Endodermal cell (in vitro differentiated cells): ENCODE measurements around the gene RHOT1. TPM values are rescaled to one million over a fixed set of nuclear protein-coding genes. Genes with fewer than 3 reads are reported as not detected.

ENCODE experiments used
- DNase-seq: peaks from one replicate; pipeline ENCODE4 v3.0.0-alpha.2; 2017
- H3K27ac ChIP-seq: 2 replicates; pipeline ENCODE4 v1.5.1; 2013; ENCODE audit warnings: mild to moderate bottlenecking, low read depth, low read length, moderate library complexity
- H3K27me3 ChIP-seq: 2 replicates; pipeline ENCODE4 v1.6.1; 2013; ENCODE audit warnings: mild to moderate bottlenecking, low read length, moderate library complexity; ENCODE audit not compliant: insufficient read depth, control insufficient read depth, poor library complexity, severe bottlenecking
- H3K36me3 ChIP-seq: 2 replicates; pipeline ENCODE4 v1.7.0; 2013; ENCODE audit warnings: mild to moderate bottlenecking, low read length, moderate library complexity; ENCODE audit not compliant: control insufficient read depth, insufficient read depth
- H3K4me1 ChIP-seq: one replicate; pipeline ENCODE4 v1.7.0; 2013; ENCODE audit warnings: low read length; ENCODE audit not compliant: control insufficient read depth, insufficient read depth
- H3K4me3 ChIP-seq: 2 replicates; pipeline ENCODE4 v1.5.1; 2013; ENCODE audit warnings: mild to moderate bottlenecking, low read length, moderate library complexity
- H3K9ac ChIP-seq: 2 replicates; pipeline ENCODE4 v1.6.1; 2013; ENCODE audit warnings: mild to moderate bottlenecking, low read length, moderate library complexity; ENCODE audit not compliant: poor library complexity, severe bottlenecking; ENCODE audit errors: extremely low read depth
- H3K9me3 ChIP-seq: 2 replicates; pipeline ENCODE4 v1.6.1; 2013; ENCODE audit warnings: mild to moderate bottlenecking, low read length, moderate library complexity; ENCODE audit not compliant: control insufficient read depth
- H3K27ac Mint-ChIP-seq: 2 replicates; pipeline ENCODE4 v1.8.0; 2020; ENCODE audit warnings: mixed read lengths
- H3K27me3 Mint-ChIP-seq: 2 replicates; pipeline ENCODE4 v1.8.0; 2021; ENCODE audit warnings: mild to moderate bottlenecking, mixed read lengths; ENCODE audit not compliant: insufficient read depth
- H3K36me3 Mint-ChIP-seq: 2 replicates; pipeline ENCODE4 v1.8.0; 2020; ENCODE audit warnings: low read depth, mixed read lengths
- H3K4me1 Mint-ChIP-seq: 2 replicates; pipeline ENCODE4 v1.8.0; 2020; ENCODE audit warnings: mixed read lengths
- H3K4me3 Mint-ChIP-seq: 2 replicates; pipeline ENCODE4 v1.8.0; 2020; ENCODE audit warnings: mild to moderate bottlenecking, moderate library complexity, mixed read lengths
- H3K9me3 Mint-ChIP-seq: 2 replicates; pipeline ENCODE4 v1.8.0; 2020; ENCODE audit warnings: mild to moderate bottlenecking, mixed read lengths
- WGBS, 2 experiments: methylation state at CpG; one replicate each; pipeline versions ENCODE4 v1.1.5 to v1.1.7; 2013; ENCODE audit warnings: missing lambda C conversion rate in 2 of 2, mixed read lengths in 1 of 2; ENCODE audit not compliant: insufficient coverage in 1 of 2, insufficient read length in 1 of 2; 5-methylcytosine and 5-hydroxymethylcytosine counted together
- total RNA-seq, 2 donors: library from RNA; stranded (reverse); fragmentation: NEBNext Ultra II Directional in 1 of 2; extraction: Animal tissue kit (Norgen Biotek cat#: 25700) in 1 of 2; gene quantifications; 2 replicates in 1 of 2; 3 replicates in 1 of 2; pipeline ENCODE4 v1.2.1, GENCODE V29; 2021
- TF ChIP-seq, protein P1 (sequence below): fragments of 200-600 bp; sonication (generic); conservative IDR thresholded peaks from 2 replicates; pipeline ENCODE4 v1.5.0; 2021; ENCODE audit warnings: antibody characterized with exemption, mild to moderate bottlenecking

The RHOT1 gene
- total RNA-seq, 2 donors from 2014 or later, result 30.0 to 35.7 TPM

DNA sequence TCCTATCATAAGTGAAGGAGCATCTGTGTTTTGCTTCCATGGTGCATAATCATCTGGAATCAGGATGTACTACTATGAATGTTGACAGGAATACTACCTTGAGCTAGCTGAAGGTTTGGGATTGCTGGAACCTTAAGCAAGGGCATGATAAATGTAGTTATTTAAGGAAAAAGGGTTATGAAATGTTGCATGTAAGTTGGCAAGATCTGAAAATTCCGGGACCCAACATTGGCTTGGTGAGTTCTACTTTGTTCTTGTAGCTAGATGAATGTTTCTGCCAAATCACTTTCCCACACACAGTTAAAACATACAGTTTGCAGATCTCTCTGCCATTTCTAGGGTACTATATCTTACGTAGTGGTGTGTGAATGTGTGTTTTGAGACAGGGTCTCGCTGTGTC lies 13.6 kb downstream of the RHOT1 start:
- peaks cover 48% of the 10 kb centered on the region for H3K36me3 Mint-ChIP-seq
- Histone ChIP-seq H3K27ac (no peak overlapping the region), H3K9ac (no peak overlapping the region), H3K9me3 (no peaks in the 10 kb centered on the region), H3K36me3 (peaks cover 34% of the 10 kb centered on the region), H3K27me3 (no peaks in the 10 kb centered on the region), H3K4me1 (no peaks in the 10 kb centered on the region), H3K4me3 (no peak overlapping the region)
- no peak for DNase-seq
- no peak overlapping the region for H3K4me3 Mint-ChIP-seq
- TF ChIP-seq, protein P1, sequence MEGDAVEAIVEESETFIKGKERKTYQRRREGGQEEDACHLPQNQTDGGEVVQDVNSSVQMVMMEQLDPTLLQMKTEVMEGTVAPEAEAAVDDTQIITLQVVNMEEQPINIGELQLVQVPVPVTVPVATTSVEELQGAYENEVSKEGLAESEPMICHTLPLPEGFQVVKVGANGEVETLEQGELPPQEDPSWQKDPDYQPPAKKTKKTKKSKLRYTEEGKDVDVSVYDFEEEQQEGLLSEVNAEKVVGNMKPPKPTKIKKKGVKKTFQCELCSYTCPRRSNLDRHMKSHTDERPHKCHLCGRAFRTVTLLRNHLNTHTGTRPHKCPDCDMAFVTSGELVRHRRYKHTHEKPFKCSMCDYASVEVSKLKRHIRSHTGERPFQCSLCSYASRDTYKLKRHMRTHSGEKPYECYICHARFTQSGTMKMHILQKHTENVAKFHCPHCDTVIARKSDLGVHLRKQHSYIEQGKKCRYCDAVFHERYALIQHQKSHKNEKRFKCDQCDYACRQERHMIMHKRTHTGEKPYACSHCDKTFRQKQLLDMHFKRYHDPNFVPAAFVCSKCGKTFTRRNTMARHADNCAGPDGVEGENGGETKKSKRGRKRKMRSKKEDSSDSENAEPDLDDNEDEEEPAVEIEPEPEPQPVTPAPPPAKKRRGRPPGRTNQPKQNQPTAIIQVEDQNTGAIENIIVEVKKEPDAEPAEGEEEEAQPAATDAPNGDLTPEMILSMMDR, result no peak
- H3K27me3 Mint-ChIP-seq, result no peaks in the 10 kb centered on the region
- no peak overlapping the region for H3K27ac Mint-ChIP-seq
- no peaks in the 10 kb centered on the region for H3K4me1 Mint-ChIP-seq
- no peaks in the 10 kb centered on the region for H3K9me3 Mint-ChIP-seq
- 90 to 99% methylated on average over 2 to 3 of the region's 3 CpGs for WGBS, 2 experiments

GRCh38 chr17:32156656-32157055 lies 14.4 kb downstream of the RHOT1 start:
- Mint-ChIP-seq H3K9me3 (no peaks in the 10 kb centered on the region), H3K27ac (no peak overlapping the region), H3K4me1 (no peaks in the 10 kb centered on the region), H3K36me3 (peaks cover 52% of the 10 kb centered on the region), H3K27me3 (no peaks in the 10 kb centered on the region), H3K4me3 (no peak overlapping the region)
- WGBS, 2 experiments, result 100% methylated on average over 1 of the region's 1 CpG
- DNase-seq, result no peak
- Histone ChIP-seq H3K27me3 (no peaks in the 10 kb centered on the region), H3K4me1 (no peaks in the 10 kb centered on the region), H3K4me3 (no peak overlapping the region), H3K36me3 (peaks cover 40% of the 10 kb centered on the region), H3K27ac (no peak overlapping the region), H3K9ac (no peak overlapping the region), H3K9me3 (peaks cover 8% of the 10 kb centered on the region)
- TF ChIP-seq, protein P1, result no peak

DNA sequence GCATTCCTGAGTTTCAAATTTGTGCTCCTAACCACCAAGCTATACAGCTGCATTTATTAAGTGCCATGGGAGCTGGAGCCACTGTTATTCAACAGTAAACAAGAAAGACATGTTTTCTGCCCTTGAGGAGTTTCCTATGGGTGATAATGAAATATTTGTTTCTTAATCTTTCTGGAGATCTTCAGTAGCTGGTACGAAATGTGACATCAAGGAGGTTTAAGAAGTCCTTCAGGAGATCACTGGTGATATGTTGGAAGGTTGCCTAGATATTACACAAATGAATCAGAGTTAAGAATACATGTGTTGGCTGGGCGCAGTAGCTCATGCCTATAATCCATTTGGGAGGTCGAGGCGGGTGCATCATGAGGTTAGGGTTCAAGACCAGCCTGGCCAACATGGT lies 14.9 kb downstream of the RHOT1 start:
- no peaks in the 10 kb centered on the region for H3K9me3 Mint-ChIP-seq

More for the DNA sequence above, 14.9 kb downstream of the RHOT1 start:
- H3K4me1 ChIP-seq, result no peaks in the 10 kb centered on the region
- peaks cover 57% of the 10 kb centered on the region for H3K36me3 Mint-ChIP-seq
- H3K27ac Mint-ChIP-seq, result no peak overlapping the region
- no peak for DNase-seq
- H3K4me3 Mint-ChIP-seq, result no peak overlapping the region
- H3K36me3 ChIP-seq, result peaks cover 44% of the 10 kb centered on the region
- H3K4me3 ChIP-seq, result no peak overlapping the region
- no peak overlapping the region for H3K9ac ChIP-seq
- no peaks in the 10 kb centered on the region for H3K27me3 Mint-ChIP-seq
- WGBS, 2 experiments, result 96 to 97% methylated on average over 4 of the region's 4 CpGs
- TF ChIP-seq, protein P1, result no peak
- peaks cover 12% of the 10 kb centered on the region for H3K9me3 ChIP-seq
- H3K27me3 ChIP-seq, result no peaks in the 10 kb centered on the region
- no peaks in the 10 kb centered on the region for H3K4me1 Mint-ChIP-seq
- no peak overlapping the region for H3K27ac ChIP-seq
